Skeletal muscle cell (primary cell): ENCODE results near the gene PPP2R5D.

ENCODE experiments used
- DNase-seq: peaks from one replicate; pipeline ENCODE4 v3.0.0-alpha.2; 2010; ENCODE audit warnings: low read depth
- H3K4me3 ChIP-seq: 2 replicates; pipeline ENCODE4 v1.5.1; 2011; ENCODE audit warnings: low read depth, mild to moderate bottlenecking, control low read depth, low read length, moderate library complexity

PPP2R5D gene

GRCh38 chr6:42962502-42963178 is 21.7 kb upstream of the PPP2R5D start:
- no peak for DNase-seq
- H3K4me3 ChIP-seq: no peak overlapping the region

GRCh38 chr6:42963179-42963854 is 21.1 kb upstream of the PPP2R5D start:
- DNase-seq: no peak
- H3K4me3 ChIP-seq: no peak overlapping the region

GRCh38 chr6:42963855-42964605 is 20.3 kb upstream of the PPP2R5D start:
- H3K4me3 ChIP-seq: no peak overlapping the region
- DNase-seq: no peak

GRCh38 chr6:42966571-42966970 is 17.8 kb upstream of the PPP2R5D start:
- no peak overlapping the region for H3K4me3 ChIP-seq

GRCh38 chr6:42967228-42967627 is 17.1 kb upstream of the PPP2R5D start:
- no peak for DNase-seq
- H3K4me3 ChIP-seq: no peak overlapping the region

More at GRCh38 chr6:42966571-42966970, 17.8 kb upstream of the PPP2R5D start:
- DNase-seq: no peak

- no peak overlapping the region for H3K4me3 ChIP-seq
- no peak for DNase-seq
Observed at GRCh38 chr6:42968126-42968701, 16.2 kb upstream of the PPP2R5D start.

- no peak for DNase-seq
- H3K4me3 ChIP-seq: no peak overlapping the region
Observed at GRCh38 chr6:42968783-42969182, 15.6 kb upstream of the PPP2R5D start.

GRCh38 chr6:42969431-42969830 is 14.9 kb upstream of the PPP2R5D start:
- no peak overlapping the region for H3K4me3 ChIP-seq
- no peak for DNase-seq

- no peak for DNase-seq
- H3K4me3 ChIP-seq: no peak overlapping the region
Observed at GRCh38 chr6:42969934-42970333, 14.4 kb upstream of the PPP2R5D start.

- H3K4me3 ChIP-seq: no peak overlapping the region
- DNase-seq: no peak
Observed at GRCh38 chr6:42970871-42971612, 13.3 kb upstream of the PPP2R5D start.

- DNase-seq: no peak
- H3K4me3 ChIP-seq: no peak overlapping the region
Observed at GRCh38 chr6:42971746-42972327, 12.5 kb upstream of the PPP2R5D start.

- no peak for DNase-seq
- no peak overlapping the region for H3K4me3 ChIP-seq
Observed at GRCh38 chr6:42973926-42974325, 10.4 kb upstream of the PPP2R5D start.

- H3K4me3 ChIP-seq: no peak overlapping the region
- DNase-seq: no peak
Observed at GRCh38 chr6:42974919-42975505, 9.4 kb upstream of the PPP2R5D start.

GRCh38 chr6:42978487-42978838 is 5.9 kb upstream of the PPP2R5D start:
- H3K4me3 ChIP-seq: peak overlapping the region; percentile 79
- DNase-seq: no peak

- peak; percentile 59 for DNase-seq
Observed at GRCh38 chr6:42978839-42979522, 5.4 kb upstream of the PPP2R5D start, which contains the start of gene PEX6. Gene PEX6, minus strand, starts transcription at chr6:42979181. Its CDS starts 31 bp downstream, at chr6:42979150.

GRCh38 chr6:42979523-42980177 is 4.7 kb upstream of the PPP2R5D start:
- no peak for DNase-seq
- peak overlapping the region; percentile 79 for H3K4me3 ChIP-seq

More at GRCh38 chr6:42978839-42979522, 5.4 kb upstream of the PPP2R5D start, which contains the start of gene PEX6:
- peak within 1 kb of the TSS; percentile 79 for H3K4me3 ChIP-seq

GRCh38 chr6:42981836-42982235 is 2.5 kb upstream of the PPP2R5D start:
- DNase-seq: no peak
- H3K4me3 ChIP-seq: no peak overlapping the region
